ENCODE data around the gene ARHGAP26.

DNA sequence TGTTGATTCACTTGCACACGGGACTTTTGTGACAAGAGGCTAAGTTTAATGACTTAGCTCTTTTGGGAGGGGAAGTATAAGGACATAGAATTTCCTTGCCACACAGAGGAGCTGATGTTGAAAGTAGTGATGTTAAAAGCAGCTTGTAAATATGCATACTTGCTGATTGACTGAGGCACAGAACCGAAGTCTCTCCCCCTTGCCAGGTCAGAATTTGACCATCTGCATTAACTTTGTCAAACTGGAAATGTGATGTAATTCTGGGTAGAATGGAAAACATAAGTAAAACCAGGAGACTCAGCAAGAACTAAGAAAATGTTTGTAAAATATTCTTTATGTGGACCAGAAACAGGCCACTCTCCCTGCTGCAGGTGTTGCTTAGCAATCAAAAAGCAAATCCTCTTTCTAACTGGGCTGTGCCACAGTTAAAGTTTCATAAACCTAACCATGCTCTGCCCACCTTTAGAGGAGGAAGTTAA is 349.2 kb downstream of the ARHGAP26 start:
- TF ChIP-seq, protein P1, sequence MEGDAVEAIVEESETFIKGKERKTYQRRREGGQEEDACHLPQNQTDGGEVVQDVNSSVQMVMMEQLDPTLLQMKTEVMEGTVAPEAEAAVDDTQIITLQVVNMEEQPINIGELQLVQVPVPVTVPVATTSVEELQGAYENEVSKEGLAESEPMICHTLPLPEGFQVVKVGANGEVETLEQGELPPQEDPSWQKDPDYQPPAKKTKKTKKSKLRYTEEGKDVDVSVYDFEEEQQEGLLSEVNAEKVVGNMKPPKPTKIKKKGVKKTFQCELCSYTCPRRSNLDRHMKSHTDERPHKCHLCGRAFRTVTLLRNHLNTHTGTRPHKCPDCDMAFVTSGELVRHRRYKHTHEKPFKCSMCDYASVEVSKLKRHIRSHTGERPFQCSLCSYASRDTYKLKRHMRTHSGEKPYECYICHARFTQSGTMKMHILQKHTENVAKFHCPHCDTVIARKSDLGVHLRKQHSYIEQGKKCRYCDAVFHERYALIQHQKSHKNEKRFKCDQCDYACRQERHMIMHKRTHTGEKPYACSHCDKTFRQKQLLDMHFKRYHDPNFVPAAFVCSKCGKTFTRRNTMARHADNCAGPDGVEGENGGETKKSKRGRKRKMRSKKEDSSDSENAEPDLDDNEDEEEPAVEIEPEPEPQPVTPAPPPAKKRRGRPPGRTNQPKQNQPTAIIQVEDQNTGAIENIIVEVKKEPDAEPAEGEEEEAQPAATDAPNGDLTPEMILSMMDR (IDR thresholded peaks at IDR 0.05) = no peak
- no peak for TF ChIP-seq POLR2A (IDR thresholded peaks at IDR 0.05)
